Ishikawa (cell line): ENCODE measurements around the gene DRC7.

Experiments
- CEBPB ChIP-seq: IDR thresholded peaks from 2 replicates; pipeline ENCODE4 v1.6.1; 2012
- CREB1 ChIP-seq: IDR thresholded peaks from 2 replicates; pipeline ENCODE4 v1.6.1; 2012; ENCODE audit warnings: low read depth
- EGR1 ChIP-seq: IDR thresholded peaks from 2 replicates; pipeline ENCODE4 v1.6.1; 2012
- EP300 ChIP-seq: IDR thresholded peaks from 2 replicates; pipeline ENCODE4 v1.6.1; 2012; ENCODE audit warnings: borderline replicate concordance
- FOXM1 ChIP-seq: IDR thresholded peaks from 2 replicates; pipeline ENCODE4 v1.6.1; 2012; ENCODE audit warnings: low read depth, borderline replicate concordance
- MAX ChIP-seq: IDR thresholded peaks from 2 replicates; pipeline ENCODE4 v1.6.1; 2012
- NFIC ChIP-seq: IDR thresholded peaks from 2 replicates; pipeline ENCODE4 v1.6.1; 2012
- RAD21 ChIP-seq: IDR thresholded peaks from 2 replicates; pipeline ENCODE4 v1.6.1; 2012; ENCODE audit warnings: low read depth
- TAF1 ChIP-seq: IDR thresholded peaks from 2 replicates; pipeline ENCODE4 v1.6.1; 2012; ENCODE audit warnings: low read depth, mild to moderate bottlenecking
- TCF12 ChIP-seq: IDR thresholded peaks from 2 replicates; pipeline ENCODE4 v1.6.1; 2012; ENCODE audit warnings: low read depth
- TEAD4 ChIP-seq: IDR thresholded peaks from 2 replicates; pipeline ENCODE4 v1.6.1; 2012
- YY1 ChIP-seq: IDR thresholded peaks from 2 replicates; pipeline ENCODE4 v1.6.1; 2012; ENCODE audit warnings: low read depth
- ZBTB7A ChIP-seq: IDR thresholded peaks from 2 replicates; pipeline ENCODE4 v1.6.1; 2012; ENCODE audit warnings: low read depth
- TF ChIP-seq, protein P1 (sequence below): IDR thresholded peaks from 2 replicates; pipeline ENCODE4 v1.6.1; 2012
- TF ChIP-seq, protein P2 (sequence below): IDR thresholded peaks from 2 replicates; pipeline ENCODE4 v1.6.1; 2012; ENCODE audit warnings: low read depth, mild to moderate bottlenecking

The DRC7 gene

DNA sequence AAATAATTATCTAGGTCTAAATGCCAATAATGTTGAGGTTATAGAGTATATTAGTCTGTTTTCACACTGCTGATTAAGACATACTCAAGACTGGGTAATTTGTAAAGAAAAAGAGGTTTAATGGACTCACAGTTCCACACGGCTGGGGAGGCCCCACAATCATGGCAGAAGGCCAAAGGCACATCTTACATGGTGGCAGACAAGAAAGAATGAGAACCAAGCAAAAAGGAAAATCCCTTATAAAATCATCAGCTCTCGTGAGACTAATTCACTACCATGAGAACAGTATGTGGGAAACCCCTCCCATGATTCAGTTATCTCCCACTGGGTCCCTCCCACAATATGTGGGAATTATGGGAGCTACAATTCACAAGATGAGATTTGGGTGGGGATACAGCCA, 38.1 kb downstream of the DRC7 start:
- TF ChIP-seq MAX (no peak), EGR1 (no peak), RAD21 (no peak), ZBTB7A (no peak), FOXM1 (no peak), TCF12 (no peak), TAF1 (no peak), CEBPB (no peak), TEAD4 (no peak), NFIC (no peak)
- TF ChIP-seq, protein P1, sequence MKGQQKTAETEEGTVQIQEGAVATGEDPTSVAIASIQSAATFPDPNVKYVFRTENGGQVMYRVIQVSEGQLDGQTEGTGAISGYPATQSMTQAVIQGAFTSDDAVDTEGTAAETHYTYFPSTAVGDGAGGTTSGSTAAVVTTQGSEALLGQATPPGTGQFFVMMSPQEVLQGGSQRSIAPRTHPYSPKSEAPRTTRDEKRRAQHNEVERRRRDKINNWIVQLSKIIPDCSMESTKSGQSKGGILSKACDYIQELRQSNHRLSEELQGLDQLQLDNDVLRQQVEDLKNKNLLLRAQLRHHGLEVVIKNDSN, result no peak

DNA sequence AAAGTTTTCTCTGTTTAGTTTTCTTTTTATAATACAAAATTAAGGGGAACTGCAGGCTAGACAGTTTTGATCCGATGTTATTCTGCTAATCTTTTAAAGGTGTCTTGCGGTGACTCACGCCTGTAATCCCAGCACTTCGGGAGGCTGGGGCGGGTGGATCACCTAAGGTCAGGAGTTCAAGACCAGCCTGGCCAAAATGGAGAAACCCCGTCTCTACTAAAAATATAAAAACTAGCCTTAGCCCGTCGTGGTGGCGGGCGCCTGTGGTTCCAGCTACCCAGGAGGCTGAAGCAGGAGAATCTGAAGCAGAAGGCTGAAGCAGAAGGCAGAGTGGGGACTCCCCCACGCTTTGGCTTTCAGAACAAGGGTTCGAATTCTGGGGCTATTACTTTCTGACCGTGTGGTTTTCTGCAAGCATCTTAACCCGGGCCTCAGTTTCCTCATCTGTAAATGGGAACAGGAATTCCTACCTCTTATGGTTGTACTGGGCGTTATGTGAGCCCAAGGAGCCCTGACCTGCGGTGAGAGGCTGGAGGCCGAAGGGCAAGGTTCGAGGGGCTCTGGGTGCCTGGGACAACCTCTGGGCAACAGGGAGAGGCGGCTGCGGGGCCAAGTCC, 39.8 kb downstream of the DRC7 start:
- no peak for TF ChIP-seq ZBTB7A
- TF ChIP-seq TCF12, result no peak
- TF ChIP-seq CEBPB, result no peak
- TF ChIP-seq MAX, result no peak; the same call in 1 of the 2 replicates
- TF ChIP-seq, protein P1, result no peak
- no peak for TF ChIP-seq TEAD4
- TF ChIP-seq EGR1, result no peak
- TF ChIP-seq NFIC, result no peak
- TF ChIP-seq RAD21, result no peak
- TF ChIP-seq, protein P2, sequence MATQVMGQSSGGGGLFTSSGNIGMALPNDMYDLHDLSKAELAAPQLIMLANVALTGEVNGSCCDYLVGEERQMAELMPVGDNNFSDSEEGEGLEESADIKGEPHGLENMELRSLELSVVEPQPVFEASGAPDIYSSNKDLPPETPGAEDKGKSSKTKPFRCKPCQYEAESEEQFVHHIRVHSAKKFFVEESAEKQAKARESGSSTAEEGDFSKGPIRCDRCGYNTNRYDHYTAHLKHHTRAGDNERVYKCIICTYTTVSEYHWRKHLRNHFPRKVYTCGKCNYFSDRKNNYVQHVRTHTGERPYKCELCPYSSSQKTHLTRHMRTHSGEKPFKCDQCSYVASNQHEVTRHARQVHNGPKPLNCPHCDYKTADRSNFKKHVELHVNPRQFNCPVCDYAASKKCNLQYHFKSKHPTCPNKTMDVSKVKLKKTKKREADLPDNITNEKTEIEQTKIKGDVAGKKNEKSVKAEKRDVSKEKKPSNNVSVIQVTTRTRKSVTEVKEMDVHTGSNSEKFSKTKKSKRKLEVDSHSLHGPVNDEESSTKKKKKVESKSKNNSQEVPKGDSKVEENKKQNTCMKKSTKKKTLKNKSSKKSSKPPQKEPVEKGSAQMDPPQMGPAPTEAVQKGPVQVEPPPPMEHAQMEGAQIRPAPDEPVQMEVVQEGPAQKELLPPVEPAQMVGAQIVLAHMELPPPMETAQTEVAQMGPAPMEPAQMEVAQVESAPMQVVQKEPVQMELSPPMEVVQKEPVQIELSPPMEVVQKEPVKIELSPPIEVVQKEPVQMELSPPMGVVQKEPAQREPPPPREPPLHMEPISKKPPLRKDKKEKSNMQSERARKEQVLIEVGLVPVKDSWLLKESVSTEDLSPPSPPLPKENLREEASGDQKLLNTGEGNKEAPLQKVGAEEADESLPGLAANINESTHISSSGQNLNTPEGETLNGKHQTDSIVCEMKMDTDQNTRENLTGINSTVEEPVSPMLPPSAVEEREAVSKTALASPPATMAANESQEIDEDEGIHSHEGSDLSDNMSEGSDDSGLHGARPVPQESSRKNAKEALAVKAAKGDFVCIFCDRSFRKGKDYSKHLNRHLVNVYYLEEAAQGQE, result no peak
- TF ChIP-seq CREB1, result no peak
- no peak for TF ChIP-seq YY1
- no peak for TF ChIP-seq TAF1
- TF ChIP-seq EP300, result no peak
- TF ChIP-seq FOXM1, result no peak

- TF ChIP-seq, protein P1, result no peak
- TF ChIP-seq MAX (peak; percentile 42; the same call in 1 of the 2 replicates), FOXM1 (peak; percentile 68; the same call in 1 of the 2 replicates), TAF1 (peak; percentile 75), CREB1 (peak; percentile 55; the same call in 1 of the 2 replicates), CEBPB (0 out of 2 replicates have a peak, but pooled peaks have one; percentile 41), YY1 (peak; percentile 99), RAD21 (no peak)
These were observed 40.5 kb downstream of the DRC7 start for GRCh38 chr16:57734925-57735754.

DNA sequence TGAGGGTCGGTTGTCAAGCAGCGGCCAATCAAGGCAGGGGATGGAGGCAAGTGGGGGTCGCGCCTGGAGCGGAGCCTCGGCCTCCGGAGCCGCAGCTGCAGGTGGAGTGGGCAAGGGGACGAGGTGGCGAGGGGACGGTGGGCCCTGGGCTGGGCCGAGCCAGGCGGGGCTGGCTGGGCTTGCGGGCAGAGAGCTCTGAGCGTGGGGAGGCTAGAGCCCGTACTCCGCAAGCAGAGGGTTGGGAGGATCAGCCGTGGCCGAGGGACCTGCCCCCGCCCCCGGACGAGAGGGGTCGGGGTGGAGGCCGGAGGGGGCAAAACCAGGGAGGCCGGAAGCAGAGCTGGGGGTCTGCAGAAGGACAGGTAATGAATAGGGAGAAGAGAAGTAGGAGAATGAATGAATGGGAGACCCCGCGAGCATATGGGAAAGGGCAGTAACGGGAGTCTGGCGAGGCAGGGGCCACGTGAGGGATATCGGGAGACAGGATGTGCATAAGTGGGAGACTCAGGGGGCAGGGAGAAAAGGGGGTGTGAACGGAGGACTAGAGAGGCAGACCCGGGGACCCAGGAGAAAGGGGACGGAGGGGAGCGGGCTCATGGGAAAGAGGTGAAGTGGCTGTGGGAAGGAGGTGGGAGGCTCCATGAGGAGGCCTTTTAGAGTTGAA, 41.3 kb downstream of the DRC7 start, which contains the start of gene KATNB1:
Gene KATNB1 (plus strand): TSS at position 16 of the 664 bp plus-strand sequence. CDS start 1,474 bp downstream, outside the sequence.
- TF ChIP-seq ZBTB7A (peak; percentile 40; the same call in 1 of the 2 replicates), EP300 (no peak), MAX (peak; percentile 59; the same call in 1 of the 2 replicates)
- TF ChIP-seq, protein P1, result peak; percentile 39; the same call in 1 of the 2 replicates

DNA sequence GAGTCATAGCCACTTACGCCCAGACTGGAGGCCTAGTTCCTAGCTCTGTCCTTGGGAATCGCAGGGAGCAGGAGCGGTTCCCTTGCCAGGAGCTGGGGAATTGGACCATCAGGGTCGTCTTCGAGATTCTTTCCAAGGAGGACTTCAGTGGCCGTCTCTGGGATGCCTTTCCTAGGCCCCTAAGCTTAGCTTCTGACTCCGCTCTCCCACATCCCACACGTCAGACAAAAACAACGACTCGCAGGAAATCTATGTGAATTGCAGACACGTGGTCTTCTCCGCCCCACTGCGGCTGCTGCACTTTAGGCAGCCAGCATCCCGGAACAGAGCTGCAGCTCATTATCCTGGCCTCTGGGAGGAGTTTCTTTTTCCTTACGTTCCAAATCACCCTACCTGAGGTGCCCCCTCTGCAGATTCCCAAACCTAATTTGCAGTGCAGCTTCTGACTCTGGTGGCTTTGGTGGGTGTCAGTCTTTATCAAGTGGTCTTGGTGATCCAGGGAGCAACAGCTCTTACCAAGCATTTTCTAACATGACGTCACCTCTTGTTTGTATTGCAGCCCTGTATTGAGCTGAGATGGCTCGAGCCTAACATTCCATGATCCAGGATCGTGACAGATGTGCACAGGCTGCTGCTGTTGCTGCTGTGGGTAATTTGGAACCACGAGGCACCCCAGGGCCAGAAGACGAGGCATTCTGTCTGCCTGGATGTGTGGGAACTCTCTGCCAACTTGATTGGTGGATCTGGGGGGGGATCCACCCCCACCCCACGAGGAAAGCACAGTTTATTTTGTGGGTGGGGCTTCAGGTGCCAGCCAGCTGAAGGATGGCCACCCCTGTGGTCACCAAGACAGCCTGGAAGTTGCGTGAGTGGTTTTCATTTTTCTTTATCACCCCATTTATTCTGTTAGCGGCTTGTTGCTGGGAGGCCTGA, 42.1 kb downstream of the DRC7 start:
- no peak for TF ChIP-seq NFIC
- no peak for TF ChIP-seq CEBPB
- TF ChIP-seq FOXM1, result no peak
- TF ChIP-seq EGR1, result no peak
- TF ChIP-seq, protein P1, result peak; percentile 30; the same call in 1 of the 2 replicates
- TF ChIP-seq MAX, result no peak
- no peak for TF ChIP-seq YY1
